ENCODE data around the gene WDR90.

DNA sequence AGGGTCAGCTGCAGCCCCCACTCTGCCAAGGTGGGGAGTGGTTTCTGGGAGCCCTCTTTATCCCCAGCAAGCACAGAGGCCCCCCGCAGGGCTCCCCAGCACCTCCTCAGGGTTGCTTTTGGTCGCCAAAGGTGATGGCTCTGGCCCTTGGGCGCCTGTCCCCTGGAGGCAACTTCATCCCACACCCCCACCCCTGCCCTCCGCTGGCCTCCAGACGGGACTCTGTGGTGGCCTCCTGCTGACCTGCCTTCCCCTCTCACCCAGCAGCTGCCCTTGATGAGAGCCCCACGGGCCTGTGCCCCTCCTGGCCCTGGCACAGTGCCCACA is 10.9 kb downstream of the WDR90 start:
- TF ChIP-seq GATA2 (IDR thresholded peaks at IDR 0.05; ENCODE audit: low read depth, low read length) (no peak), GATA3 (IDR thresholded peaks at IDR 0.05; ENCODE audit: low read depth, low read length) (no peak)

All from SH-SY5Y (cell line).